K562 (cell line): ENCODE results near the gene PRR36. TPM values are rescaled to one million over a fixed set of nuclear protein-coding genes. Genes with fewer than 3 reads are reported as not detected.

ENCODE experiments used
- ARID2 ChIP-seq: fragments of 450-650 bp; IDR thresholded peaks from 2 replicates; pipeline ENCODE4 v1.6.1; 2017; ENCODE audit warnings: antibody characterized with exemption, mild to moderate bottlenecking
- FOXP1 ChIP-seq: sonication (generic); formaldehyde crosslinking; IDR thresholded peaks from 2 replicates; pipeline ENCODE4 v1.8.0; 2022; ENCODE audit warnings: mild to moderate bottlenecking, missing genetic modification reagents
- HDAC1 ChIP-seq, 2 experiments: fragments of 450-650 bp; IDR thresholded peaks; 2 replicates each; pipeline ENCODE4 v1.6.1; 2016 to 2017; ENCODE audit warnings: inconsistent platforms in 1 of 2, mild to moderate bottlenecking in 1 of 2, moderate library complexity in 1 of 2
- KAT7 ChIP-seq: sonication (generic); formaldehyde crosslinking; IDR thresholded peaks from 2 replicates; pipeline ENCODE4 v1.8.0; 2022; ENCODE audit warnings: missing genetic modification reagents, mild to moderate bottlenecking, borderline replicate concordance
- NFRKB ChIP-seq: fragments of 450-650 bp; IDR thresholded peaks from 2 replicates; pipeline ENCODE4 v1.6.1; 2016; ENCODE audit warnings: low read depth
- RBBP5 ChIP-seq: fragments of 200-600 bp; sonication (generic); IDR thresholded peaks from 2 replicates; pipeline ENCODE4 v1.6.1; 2012; ENCODE audit warnings: borderline replicate concordance, mild to moderate bottlenecking, low read length, control low read depth, inconsistent platforms; ENCODE audit not compliant: insufficient read depth, poor library complexity, severe bottlenecking
- SMC3 ChIP-seq: conservative IDR thresholded peaks from 2 replicates; pipeline ENCODE4 v1.6.1; 2011; ENCODE audit warnings: low read depth, low read length, improper control_type of control experiment; ENCODE audit not compliant: insufficient read depth
- ZNF121 ChIP-seq: sonication (generic); formaldehyde crosslinking; conservative IDR thresholded peaks from 2 replicates; pipeline ENCODE4 v1.8.0; 2022; ENCODE audit warnings: missing genetic modification reagents
- ZNF436 ChIP-seq: fragments of 250-450, 450-650 bp; sonication (Bioruptor Pico); formaldehyde crosslinking; IDR thresholded peaks from 2 replicates; pipeline ENCODE4 v1.7.0; 2020; ENCODE audit warnings: mild to moderate bottlenecking
- ZSCAN32 ChIP-seq: fragments of 450-650 bp; formaldehyde crosslinking; IDR thresholded peaks from 2 replicates; pipeline ENCODE4 v1.4.0; 2020; ENCODE audit warnings: mild to moderate bottlenecking, moderate library complexity
- polyA plus RNA-seq, 8 experiments: library from polyadenylated mRNA; depleted of rRNA in 4 of 8; stranded (reverse) in 5 of 8; unstranded in 3 of 8; fragments of >200 nt; fragmentation: Nextera tagmentation in 2 of 8; fragmentation: Illumina TruSeq in 1 of 8; extraction: Ambion mirVana in 2 of 8; extraction: Trizol in 1 of 8; gene quantifications; 2 replicates each; pipeline versions ENCODE4 v1.2.1 to v1.2.3, GENCODE V29; 2011 to 2014; ENCODE audit warnings: inconsistent platforms in 1 of 8, missing spikeins in 1 of 8
- total RNA-seq, 7 experiments: library from RNA; depleted of rRNA in 6 of 7; stranded (reverse); fragments of >200 nt in 6 of 7; fragmentation: Illumina TruSeq in 2 of 7; extraction: Trizol in 2 of 7; gene quantifications; 2 replicates each; pipeline versions ENCODE4 v1.2.1 to v1.2.3, GENCODE V29; 2011 to 2021; ENCODE audit warnings: low replicate concordance in 1 of 7
- TF ChIP-seq, protein P1 (sequence below), 3 experiments: fragments of 200-800 bp in 1 of 3; sonication (Bioruptor generic) in 1 of 3; sonication (generic) in 1 of 3; formaldehyde crosslinking in 1 of 3; IDR thresholded peaks; 2 replicates each; pipeline versions ENCODE4 v1.6.1 to v1.8.0; 2016 to 2022; ENCODE audit warnings: mild to moderate bottlenecking in 2 of 3, missing compliant biosample characterization in 2 of 3, missing genetic modification characterization in 2 of 3, missing genetic modification reagents in 1 of 3
- TF ChIP-seq, protein P2 (sequence below): sonication (generic); formaldehyde crosslinking; IDR thresholded peaks from 2 replicates; pipeline ENCODE4 v1.8.0; 2022; ENCODE audit warnings: mild to moderate bottlenecking, missing genetic modification reagents, borderline replicate concordance
- TF ChIP-seq, protein P3 (sequence below): sonication (generic); formaldehyde crosslinking; IDR thresholded peaks from 2 replicates; pipeline ENCODE4 v1.8.1; 2022; ENCODE audit warnings: missing genetic modification reagents
- TF ChIP-seq, protein P4 (sequence below): fragments of 450-650 bp; conservative IDR thresholded peaks from 2 replicates; pipeline ENCODE4 v1.6.1; 2016; ENCODE audit warnings: missing genetic modification characterization, low read depth, mild to moderate bottlenecking, control low read depth, missing compliant biosample characterization
- TF ChIP-seq, protein P5 (sequence below): fragments of 450-650 bp; formaldehyde crosslinking; IDR thresholded peaks from 2 replicates; pipeline ENCODE4 v1.4.0; 2020; ENCODE audit warnings: mild to moderate bottlenecking, mixed read lengths

Gene PRR36
- total and polyA plus RNA-seq, 9 of the 15 experiments (the other 6 are each of a cell fraction or from before 2014, with no cell fraction given), result 0.05 to 0.42 (median 0.06) TPM; not detected in 6

DNA sequence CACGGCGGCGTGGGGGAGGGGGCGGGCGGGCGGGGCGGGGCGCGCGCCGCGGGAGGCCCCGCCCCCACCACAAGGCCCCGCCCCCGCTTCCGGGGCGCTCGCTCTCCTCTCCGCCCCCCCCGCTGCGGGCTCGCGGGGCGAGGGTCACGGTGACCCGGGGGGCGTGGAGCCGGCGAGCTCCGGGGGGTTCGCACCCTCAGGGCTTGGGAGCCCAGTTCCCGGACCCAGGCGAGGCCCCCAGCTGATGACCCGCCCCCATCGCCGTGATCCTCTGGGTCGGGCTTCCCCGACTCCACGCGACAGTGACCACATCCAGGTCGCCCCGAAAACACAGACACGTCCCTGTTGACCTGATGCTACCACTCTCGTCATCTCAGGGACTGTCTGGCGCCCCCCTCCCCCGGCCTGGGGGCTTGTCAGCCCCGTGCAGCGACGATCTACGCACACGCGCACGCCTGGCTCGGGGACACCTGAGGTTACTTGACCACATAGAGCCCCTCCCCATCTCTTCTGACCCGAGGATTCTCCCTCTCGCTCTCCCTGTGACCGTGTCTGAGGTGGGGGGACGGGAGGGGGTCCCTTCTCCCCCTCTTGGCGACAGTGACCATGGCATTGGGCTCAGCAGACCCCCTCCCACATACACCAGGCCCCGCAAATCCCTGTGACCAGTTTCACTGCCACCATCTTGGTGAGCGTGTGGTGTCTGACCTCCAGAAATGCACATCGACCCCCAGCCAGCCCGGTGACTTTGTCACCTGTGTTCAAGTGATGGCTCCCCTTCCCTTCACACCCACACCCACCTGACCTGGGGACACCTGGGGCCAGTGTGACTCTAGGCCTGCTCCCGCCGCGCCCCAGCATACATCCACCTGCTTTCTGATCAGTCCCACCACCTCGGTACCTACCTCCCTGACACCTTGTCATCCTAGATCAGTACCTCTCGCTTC is 30.2 kb upstream of the PRR36 start (continued):
- TF ChIP-seq, protein P1, sequence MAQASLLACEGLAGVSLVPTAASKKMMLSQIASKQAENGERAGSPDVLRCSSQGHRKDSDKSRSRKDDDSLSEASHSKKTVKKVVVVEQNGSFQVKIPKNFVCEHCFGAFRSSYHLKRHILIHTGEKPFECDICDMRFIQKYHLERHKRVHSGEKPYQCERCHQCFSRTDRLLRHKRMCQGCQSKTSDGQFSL (CRISPR knock-in tag; IDR thresholded peaks at IDR 0.05), result peak; percentile 85
- TF ChIP-seq, protein P1 (tag; IDR thresholded peaks at IDR 0.05), result peak in 1 of 2 experiments; percentile 85; a peak in 2 of 4 replicates
- peak in 1 of 2 experiments; percentile 72; a peak in 2 of 4 replicates for TF ChIP-seq HDAC1 (IDR thresholded peaks at IDR 0.05)
- TF ChIP-seq SMC3, result no peak
- TF ChIP-seq KAT7 (CRISPR knock-in tag), result peak; percentile 95
- TF ChIP-seq ZSCAN32 (CRISPR knock-in tag), result no peak
- TF ChIP-seq ARID2, result no peak
- peak; percentile 19; the same call in 1 of the 2 replicates for TF ChIP-seq FOXP1 (CRISPR knock-in tag)
- TF ChIP-seq ZNF436 (CRISPR knock-in tag), result no peak
- TF ChIP-seq, protein P2, sequence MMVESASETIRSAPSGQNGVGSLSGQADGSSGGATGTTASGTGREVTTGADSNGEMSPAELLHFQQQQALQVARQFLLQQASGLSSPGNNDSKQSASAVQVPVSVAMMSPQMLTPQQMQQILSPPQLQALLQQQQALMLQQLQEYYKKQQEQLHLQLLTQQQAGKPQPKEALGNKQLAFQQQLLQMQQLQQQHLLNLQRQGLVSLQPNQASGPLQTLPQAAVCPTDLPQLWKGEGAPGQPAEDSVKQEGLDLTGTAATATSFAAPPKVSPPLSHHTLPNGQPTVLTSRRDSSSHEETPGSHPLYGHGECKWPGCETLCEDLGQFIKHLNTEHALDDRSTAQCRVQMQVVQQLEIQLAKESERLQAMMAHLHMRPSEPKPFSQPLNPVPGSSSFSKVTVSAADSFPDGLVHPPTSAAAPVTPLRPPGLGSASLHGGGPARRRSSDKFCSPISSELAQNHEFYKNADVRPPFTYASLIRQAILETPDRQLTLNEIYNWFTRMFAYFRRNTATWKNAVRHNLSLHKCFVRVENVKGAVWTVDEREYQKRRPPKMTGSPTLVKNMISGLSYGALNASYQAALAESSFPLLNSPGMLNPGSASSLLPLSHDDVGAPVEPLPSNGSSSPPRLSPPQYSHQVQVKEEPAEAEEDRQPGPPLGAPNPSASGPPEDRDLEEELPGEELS, result 0 out of 2 replicates have a peak, but pooled peaks have one; percentile 65
- TF ChIP-seq NFRKB, result peak; percentile 17; the same call in 1 of the 2 replicates
- TF ChIP-seq, protein P3, sequence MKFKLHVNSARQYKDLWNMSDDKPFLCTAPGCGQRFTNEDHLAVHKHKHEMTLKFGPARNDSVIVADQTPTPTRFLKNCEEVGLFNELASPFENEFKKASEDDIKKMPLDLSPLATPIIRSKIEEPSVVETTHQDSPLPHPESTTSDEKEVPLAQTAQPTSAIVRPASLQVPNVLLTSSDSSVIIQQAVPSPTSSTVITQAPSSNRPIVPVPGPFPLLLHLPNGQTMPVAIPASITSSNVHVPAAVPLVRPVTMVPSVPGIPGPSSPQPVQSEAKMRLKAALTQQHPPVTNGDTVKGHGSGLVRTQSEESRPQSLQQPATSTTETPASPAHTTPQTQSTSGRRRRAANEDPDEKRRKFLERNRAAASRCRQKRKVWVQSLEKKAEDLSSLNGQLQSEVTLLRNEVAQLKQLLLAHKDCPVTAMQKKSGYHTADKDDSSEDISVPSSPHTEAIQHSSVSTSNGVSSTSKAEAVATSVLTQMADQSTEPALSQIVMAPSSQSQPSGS (CRISPR knock-in tag), result no peak
- TF ChIP-seq RBBP5, result peak; percentile 48
- TF ChIP-seq, protein P4, sequence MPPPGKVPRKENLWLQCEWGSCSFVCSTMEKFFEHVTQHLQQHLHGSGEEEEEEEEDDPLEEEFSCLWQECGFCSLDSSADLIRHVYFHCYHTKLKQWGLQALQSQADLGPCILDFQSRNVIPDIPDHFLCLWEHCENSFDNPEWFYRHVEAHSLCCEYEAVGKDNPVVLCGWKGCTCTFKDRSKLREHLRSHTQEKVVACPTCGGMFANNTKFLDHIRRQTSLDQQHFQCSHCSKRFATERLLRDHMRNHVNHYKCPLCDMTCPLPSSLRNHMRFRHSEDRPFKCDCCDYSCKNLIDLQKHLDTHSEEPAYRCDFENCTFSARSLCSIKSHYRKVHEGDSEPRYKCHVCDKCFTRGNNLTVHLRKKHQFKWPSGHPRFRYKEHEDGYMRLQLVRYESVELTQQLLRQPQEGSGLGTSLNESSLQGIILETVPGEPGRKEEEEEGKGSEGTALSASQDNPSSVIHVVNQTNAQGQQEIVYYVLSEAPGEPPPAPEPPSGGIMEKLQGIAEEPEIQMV (tag), result peak; percentile 74
- no peak for TF ChIP-seq ZNF121 (CRISPR knock-in tag)
- TF ChIP-seq, protein P5, sequence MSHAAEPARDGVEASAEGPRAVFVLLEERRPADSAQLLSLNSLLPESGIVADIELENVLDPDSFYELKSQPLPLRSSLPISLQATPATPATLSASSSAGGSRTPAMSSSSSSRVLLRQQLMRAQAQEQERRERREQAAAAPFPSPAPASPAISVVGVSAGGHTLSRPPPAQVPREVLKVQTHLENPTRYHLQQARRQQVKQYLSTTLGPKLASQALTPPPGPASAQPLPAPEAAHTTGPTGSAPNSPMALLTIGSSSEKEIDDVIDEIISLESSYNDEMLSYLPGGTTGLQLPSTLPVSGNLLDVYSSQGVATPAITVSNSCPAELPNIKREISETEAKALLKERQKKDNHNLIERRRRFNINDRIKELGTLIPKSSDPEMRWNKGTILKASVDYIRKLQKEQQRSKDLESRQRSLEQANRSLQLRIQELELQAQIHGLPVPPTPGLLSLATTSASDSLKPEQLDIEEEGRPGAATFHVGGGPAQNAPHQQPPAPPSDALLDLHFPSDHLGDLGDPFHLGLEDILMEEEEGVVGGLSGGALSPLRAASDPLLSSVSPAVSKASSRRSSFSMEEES (CRISPR knock-in tag), result no peak
